Duodenal mucosa (tissue), 2 donors: ENCODE data around the gene ZNF205.
A peak's percentile ranks its signal among the peaks of the same experiment; 100 is the strongest.

Experiments
- H3K27ac ChIP-seq: one replicate; pipeline ENCODE4 v1.7.0; 2013; ENCODE audit warnings: low read depth, low read length
- H3K27me3 ChIP-seq, 2 donors: one replicate each; pipeline ENCODE4 v1.7.0; 2013; ENCODE audit warnings: low read length in 2 of 2, control low read depth in 1 of 2; ENCODE audit not compliant: insufficient read depth in 2 of 2, control insufficient read depth in 1 of 2
- H3K36me3 ChIP-seq, 2 donors: one replicate each; pipeline ENCODE4 v1.7.0; 2013; ENCODE audit warnings: low read length in 2 of 2, control low read depth in 1 of 2; ENCODE audit not compliant: insufficient read depth in 2 of 2, control insufficient read depth in 1 of 2
- H3K4me1 ChIP-seq, 2 donors: one replicate each; pipeline ENCODE4 v1.7.0; 2013; ENCODE audit warnings: low read length in 2 of 2, control low read depth in 1 of 2; ENCODE audit not compliant: insufficient read depth in 2 of 2, control insufficient read depth in 1 of 2
- H3K4me3 ChIP-seq, 2 donors: one replicate each; pipeline ENCODE4 v1.7.0; 2013; ENCODE audit warnings: low read length in 2 of 2, low read depth in 1 of 2
- H3K9ac ChIP-seq, 2 donors: one replicate each; pipeline ENCODE4 v1.7.0; 2013; ENCODE audit warnings: low read length in 2 of 2, low read depth in 1 of 2
- H3K9me3 ChIP-seq, 2 donors: one replicate each; pipeline ENCODE4 v1.7.0; 2013; ENCODE audit warnings: low read length in 2 of 2, control low read depth in 1 of 2; ENCODE audit not compliant: control insufficient read depth in 1 of 2

The ZNF205 gene

DNA sequence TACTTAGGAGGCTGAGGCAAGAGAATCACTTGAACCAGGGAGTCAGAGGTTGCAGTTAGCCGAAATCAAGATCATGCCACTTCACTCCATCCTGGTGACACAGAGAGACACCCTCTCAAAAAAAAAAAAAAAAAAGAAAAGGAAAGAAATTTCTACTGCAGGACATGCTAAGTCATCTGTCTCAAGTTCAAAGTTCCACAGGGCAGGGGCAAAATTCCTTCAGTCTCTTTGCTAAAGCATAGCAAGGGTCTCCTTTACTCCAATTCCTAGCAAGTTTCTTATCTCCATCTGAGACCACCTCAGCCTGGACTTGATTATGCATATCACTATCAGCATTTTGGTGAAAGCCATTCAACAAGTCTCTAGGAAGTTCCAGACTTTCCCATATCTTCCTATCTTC is 27.9 kb upstream of the ZNF205 start:
- H3K36me3 ChIP-seq: no peaks in the 10 kb centered on the region
- peaks cover 13 to 17% of the 10 kb centered on the region in 2 donors for H3K4me1 ChIP-seq
- no peaks in the 10 kb centered on the region for H3K27me3 ChIP-seq
- no peaks in the 10 kb centered on the region for H3K9me3 ChIP-seq
- no peak overlapping the region for H3K27ac ChIP-seq
- no peak overlapping the region for H3K4me3 ChIP-seq
- no peak overlapping the region for H3K9ac ChIP-seq

- no peaks in the 10 kb centered on the region for H3K36me3 ChIP-seq
- H3K27me3 ChIP-seq: no peaks in the 10 kb centered on the region
- no peak overlapping the region for H3K9ac ChIP-seq
- peaks cover 13 to 17% of the 10 kb centered on the region in 2 donors for H3K4me1 ChIP-seq
- no peak overlapping the region for H3K27ac ChIP-seq
- no peak overlapping the region for H3K4me3 ChIP-seq
- H3K9me3 ChIP-seq: no peaks in the 10 kb centered on the region
These were observed 27.3 kb upstream of the ZNF205 start for GRCh38 chr16:3084969-3085670.

GRCh38 chr16:3085868-3086595 is 26.4 kb upstream of the ZNF205 start:
- Histone ChIP-seq H3K4me1 (peaks cover 13 to 17% of the 10 kb centered on the region in 2 donors), H3K27ac (no peak overlapping the region), H3K4me3 (peak overlapping the region; percentile 50 to 57), H3K9ac (peak overlapping the region in 1 of 2 donors; percentile 45), H3K36me3 (no peaks in the 10 kb centered on the region), H3K27me3 (no peaks in the 10 kb centered on the region), H3K9me3 (no peaks in the 10 kb centered on the region)

- Histone ChIP-seq H3K9me3 (no peaks in the 10 kb centered on the region), H3K27ac (no peak overlapping the region), H3K36me3 (no peaks in the 10 kb centered on the region), H3K27me3 (no peaks in the 10 kb centered on the region), H3K4me1 (peaks cover 13 to 17% of the 10 kb centered on the region in 2 donors), H3K9ac (peak overlapping the region; percentile 38 to 45), H3K4me3 (peak overlapping the region; percentile 50 to 57)
These were observed 25.7 kb upstream of the ZNF205 start for GRCh38 chr16:3086596-3087242.

DNA sequence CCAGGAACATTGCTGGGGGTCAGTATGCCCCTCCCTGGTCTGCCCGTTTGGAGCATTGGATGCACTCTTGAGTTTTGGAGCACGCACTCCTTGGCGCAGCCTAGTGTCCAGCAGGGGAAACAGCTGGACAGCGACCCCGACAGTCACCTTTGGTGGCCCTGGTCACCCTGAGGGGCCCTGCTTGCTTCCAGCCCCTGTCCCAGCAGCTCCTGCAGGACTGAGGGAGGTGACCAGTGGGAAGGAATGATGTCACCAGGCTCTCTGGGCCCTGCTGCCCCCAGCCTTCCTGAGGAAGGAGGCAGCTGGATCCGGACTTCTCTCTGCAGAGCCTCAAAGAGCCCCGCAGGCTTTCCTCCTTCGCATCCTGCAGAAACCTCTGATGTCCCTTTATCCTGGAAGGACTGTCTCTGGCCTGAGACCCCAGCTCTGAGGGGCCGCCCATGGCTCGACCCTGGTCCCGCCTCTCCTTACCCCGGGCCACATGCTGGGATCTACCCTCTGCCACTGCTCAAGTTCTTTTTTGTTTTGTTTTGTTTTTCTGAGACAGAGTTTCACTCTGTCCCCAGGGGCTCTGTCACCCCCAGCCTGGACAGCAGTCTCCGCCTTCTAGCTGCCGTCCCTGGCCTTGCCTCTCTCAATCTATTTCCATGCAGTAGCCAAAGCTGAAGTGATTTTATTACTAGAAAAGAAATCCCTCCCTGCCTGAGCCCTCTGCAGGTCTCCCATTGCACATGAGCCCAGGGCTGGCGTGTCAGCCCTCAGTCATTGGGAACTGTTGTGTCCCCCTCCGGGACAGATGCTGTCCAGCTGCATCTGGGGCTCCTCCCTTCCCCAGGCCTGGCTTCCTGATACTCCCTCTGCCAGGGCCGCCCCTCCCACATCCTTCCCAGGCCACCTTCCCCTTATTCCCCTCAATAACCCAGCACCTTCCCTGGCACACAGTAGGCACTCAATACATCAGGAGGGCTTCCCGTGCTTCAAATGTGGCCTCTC is 24.8 kb upstream of the ZNF205 start:
- Histone ChIP-seq H3K27me3 (no peaks in the 10 kb centered on the region), H3K9ac (peak overlapping the region in 1 of 2 donors; percentile 45), H3K4me1 (peaks cover 13 to 17% of the 10 kb centered on the region in 2 donors), H3K9me3 (no peaks in the 10 kb centered on the region), H3K27ac (no peak overlapping the region), H3K4me3 (peak overlapping the region in 1 of 2 donors; percentile 57), H3K36me3 (no peaks in the 10 kb centered on the region)

- Histone ChIP-seq H3K27me3 (no peaks in the 10 kb centered on the region), H3K4me1 (peaks cover 13 to 17% of the 10 kb centered on the region in 2 donors), H3K36me3 (no peaks in the 10 kb centered on the region), H3K4me3 (no peak overlapping the region), H3K9ac (no peak overlapping the region), H3K9me3 (no peaks in the 10 kb centered on the region), H3K27ac (no peak overlapping the region)
These were observed 23.9 kb upstream of the ZNF205 start for GRCh38 chr16:3088450-3088849.

DNA sequence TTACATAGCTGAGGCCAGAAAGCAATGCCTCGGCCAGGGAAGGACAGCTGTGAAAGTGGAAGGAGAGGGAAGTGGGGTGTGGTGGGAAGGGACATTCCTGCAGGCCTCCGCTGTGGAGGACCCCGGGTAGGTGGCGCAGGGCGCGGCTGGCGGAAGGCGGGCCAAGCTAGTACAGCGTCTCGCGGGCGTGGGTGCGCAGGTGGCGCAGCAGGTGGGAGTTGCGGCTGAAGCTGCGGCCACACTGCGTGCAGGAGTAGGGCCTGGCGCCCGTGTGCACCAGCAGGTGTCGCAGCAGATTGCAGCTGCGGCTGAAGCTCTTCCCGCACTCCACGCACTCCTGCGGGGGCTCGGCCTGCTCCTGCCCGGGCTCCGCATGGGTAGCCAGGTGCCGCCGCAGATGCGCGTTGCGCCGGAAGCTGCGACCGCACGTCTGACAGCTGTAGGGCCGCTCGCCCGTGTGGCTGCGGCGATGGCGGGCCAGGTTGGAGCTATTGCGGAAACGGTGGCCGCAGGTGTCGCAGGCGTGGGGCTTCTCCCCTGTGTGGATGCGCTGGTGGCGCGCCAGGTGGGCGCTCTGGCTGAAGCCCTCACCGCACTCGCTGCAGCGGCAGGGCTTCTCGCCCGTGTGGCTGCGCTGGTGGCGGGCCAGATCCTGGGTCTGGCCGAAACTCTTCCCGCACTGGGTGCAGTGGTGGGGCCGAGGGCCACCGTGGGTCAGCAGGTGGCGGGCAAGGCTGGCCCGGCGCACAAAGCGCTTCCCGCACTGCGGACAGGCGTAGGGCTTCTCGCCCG is 23.3 kb upstream of the ZNF205 start:
- H3K9ac ChIP-seq: no peak overlapping the region
- no peak overlapping the region for H3K27ac ChIP-seq
- H3K27me3 ChIP-seq: no peaks in the 10 kb centered on the region
- no peaks in the 10 kb centered on the region for H3K9me3 ChIP-seq
- H3K36me3 ChIP-seq: no peaks in the 10 kb centered on the region
- no peak overlapping the region for H3K4me3 ChIP-seq
- peaks cover 13 to 17% of the 10 kb centered on the region in 2 donors for H3K4me1 ChIP-seq

GRCh38 chr16:3089717-3090592 is 22.4 kb upstream of the ZNF205 start:
- Histone ChIP-seq H3K36me3 (no peaks in the 10 kb centered on the region), H3K4me1 (peaks cover 13 to 17% of the 10 kb centered on the region in 2 donors), H3K27me3 (no peaks in the 10 kb centered on the region), H3K9ac (no peak overlapping the region), H3K9me3 (no peaks in the 10 kb centered on the region), H3K4me3 (no peak overlapping the region), H3K27ac (no peak overlapping the region)
